Suprapubic skin (tissue), 4 donors: ENCODE results near the gene C3.

ENCODE experiments used
- POLR2A ChIP-seq, 2 donors: fragments of 450-650 bp; IDR thresholded peaks; one replicate each; pipeline ENCODE4 v1.6.1; 2017; ENCODE audit warnings: antibody characterized with exemption in 2 of 2, mild to moderate bottlenecking in 2 of 2, moderate library complexity in 2 of 2
- POLR2AphosphoS5 ChIP-seq, 3 donors: sonication (generic); formaldehyde crosslinking; IDR thresholded peaks; one replicate each; pipeline ENCODE4 v1.6.1; 2017; ENCODE audit warnings: antibody characterized with exemption in 3 of 3

GRCh38 chr19:6649185-6649584, 71.3 kb downstream of the C3 start:
- TF ChIP-seq POLR2AphosphoS5 (IDR thresholded peaks at IDR 0.05) (no peak), POLR2A (IDR thresholded peaks at IDR 0.05) (no peak)
